HepG2 (cell line): ENCODE results near the gene NDUFS2. TPM values are rescaled to one million over a fixed set of nuclear protein-coding genes. Genes with fewer than 3 reads are reported as not detected.

Experiments
- CENPX ChIP-seq: sonication (generic); formaldehyde crosslinking; IDR thresholded peaks from 2 replicates; pipeline ENCODE4 v1.9.0; 2021; ENCODE audit warnings: mild to moderate bottlenecking, missing genetic modification reagents, moderate library complexity
- EHMT2 ChIP-seq: fragments of 200-600 bp; sonication (generic); IDR thresholded peaks from 2 replicates; pipeline ENCODE4 v1.7.0; 2017; ENCODE audit warnings: antibody characterized with exemption, low read depth, low read length, borderline replicate concordance
- GABPB1 ChIP-seq: IDR thresholded peaks from 2 replicates; pipeline ENCODE4 v1.6.1; 2016; ENCODE audit warnings: mild to moderate bottlenecking, missing genetic modification reagents, moderate library complexity, missing compliant biosample characterization
- GATA4 ChIP-seq: sonication (generic); IDR thresholded peaks from 2 replicates; pipeline ENCODE4 v1.6.1; 2016; ENCODE audit warnings: antibody characterized with exemption, low read depth, borderline replicate concordance
- HDAC6 ChIP-seq: fragments of 200-600 bp; sonication (generic); IDR thresholded peaks from 2 replicates; pipeline ENCODE4 v1.7.0; 2017; ENCODE audit warnings: mild to moderate bottlenecking, antibody characterized with exemption, low read length, low read depth
- KDM2A ChIP-seq: sonication (generic); formaldehyde crosslinking; IDR thresholded peaks from 2 replicates; pipeline ENCODE4 v1.4.0; 2020; ENCODE audit warnings: low read depth, missing genetic modification reagents, borderline replicate concordance
- KDM3A ChIP-seq: IDR thresholded peaks from 2 replicates; pipeline ENCODE4 v1.6.1; 2018; ENCODE audit warnings: low read depth, missing compliant biosample characterization
- KDM6A ChIP-seq: IDR thresholded peaks from 2 replicates; pipeline ENCODE4 v1.6.1; 2016; ENCODE audit warnings: low read depth
- MED1 ChIP-seq: sonication (generic); formaldehyde crosslinking; IDR thresholded peaks from 2 replicates; pipeline ENCODE4 v1.4.0; 2020; ENCODE audit warnings: missing genetic modification reagents
- MXD1 ChIP-seq: sonication (generic); formaldehyde crosslinking; IDR thresholded peaks from 2 replicates; pipeline ENCODE4 v1.4.0; 2020; ENCODE audit warnings: mild to moderate bottlenecking, missing genetic modification reagents
- RARG ChIP-seq: sonication (generic); formaldehyde crosslinking; IDR thresholded peaks from 2 replicates; pipeline ENCODE4 v1.4.0; 2020; ENCODE audit warnings: low read depth, mild to moderate bottlenecking, missing genetic modification reagents
- SAFB2 ChIP-seq: sonication (generic); formaldehyde crosslinking; IDR thresholded peaks from 2 replicates; pipeline ENCODE4 v1.5.1; 2020; ENCODE audit warnings: missing genetic modification reagents, low read depth, mild to moderate bottlenecking, borderline replicate concordance
- SMARCE1 ChIP-seq: fragments of 450-650 bp; IDR thresholded peaks from 2 replicates; pipeline ENCODE4 v1.6.1; 2017; ENCODE audit warnings: borderline replicate concordance
- SNAPC5 ChIP-seq: sonication (generic); formaldehyde crosslinking; IDR thresholded peaks from 2 replicates; pipeline ENCODE4 v1.8.1; 2023; ENCODE audit warnings: mild to moderate bottlenecking, missing genetic modification reagents, borderline replicate concordance
- SSRP1 ChIP-seq: IDR thresholded peaks from 2 replicates; pipeline ENCODE4 v1.6.1; 2016; ENCODE audit warnings: control low read depth
- THAP9 ChIP-seq: sonication (generic); formaldehyde crosslinking; IDR thresholded peaks from 2 replicates; pipeline ENCODE4; 2020; ENCODE audit warnings: missing genetic modification reagents, mild to moderate bottlenecking, borderline replicate concordance
- ZNF124 ChIP-seq: sonication (generic); formaldehyde crosslinking; IDR thresholded peaks from 2 replicates; pipeline ENCODE4 v1.4.0; 2020; ENCODE audit warnings: missing genetic modification reagents
- ZNF33B ChIP-seq: sonication (generic); formaldehyde crosslinking; IDR thresholded peaks from 2 replicates; pipeline ENCODE4 v1.5.1; 2020; ENCODE audit warnings: mild to moderate bottlenecking, missing genetic modification reagents
- ZNF609 ChIP-seq: sonication (generic); formaldehyde crosslinking; IDR thresholded peaks from 2 replicates; pipeline ENCODE4 v1.4.0; 2020; ENCODE audit warnings: mild to moderate bottlenecking, missing genetic modification reagents, borderline replicate concordance
- ZNF737 ChIP-seq: sonication (generic); formaldehyde crosslinking; IDR thresholded peaks from 2 replicates; pipeline ENCODE4 v1.5.0; 2020; ENCODE audit warnings: missing genetic modification reagents, mild to moderate bottlenecking, borderline replicate concordance
- polyA plus RNA-seq, 8 experiments: library from polyadenylated mRNA; depleted of rRNA in 3 of 8; stranded (reverse) in 7 of 8; unstranded in 1 of 8; fragments of >200 nt; fragmentation: Illumina TruSeq in 4 of 8; extraction: Trizol in 4 of 8; gene quantifications; 2 replicates each; pipeline versions ENCODE4 v1.2.1 to v1.2.3, GENCODE V29; 2011 to 2016; ENCODE audit warnings: low read depth in 4 of 8, missing spikeins in 1 of 8, mixed read lengths in 1 of 8; ENCODE audit not compliant: insufficient read depth in 1 of 8
- total RNA-seq, 5 experiments: library from RNA; depleted of rRNA; stranded (reverse); fragments of >200 nt; fragmentation: Illumina TruSeq; extraction: Trizol; gene quantifications; 2 replicates each; pipeline ENCODE4 v1.2.3, GENCODE V29; 2016; ENCODE audit warnings: low read depth in 1 of 5

Gene NDUFS2
- total and polyA plus RNA-seq, 2 of the 13 experiments (the other 11 are each of a cell fraction or from before 2014, with no cell fraction given) = 89.9 to 118 TPM

- peak; percentile 96 for TF ChIP-seq MXD1
- TF ChIP-seq SMARCE1 = no peak
- peak; percentile 72; the same call in 1 of the 2 replicates for TF ChIP-seq ZNF33B (CRISPR knock-in tag)
- no peak for TF ChIP-seq EHMT2
- peak; percentile 73; the same call in 1 of the 2 replicates for TF ChIP-seq RARG
- TF ChIP-seq HDAC6 = no peak
- no peak for TF ChIP-seq SNAPC5 (CRISPR knock-in tag)
- TF ChIP-seq SSRP1 (CRISPR knock-in tag) = 0 out of 2 replicates have a peak, but pooled peaks have one; percentile 55
- TF ChIP-seq MED1 = peak; percentile 66; the same call in 1 of the 2 replicates
- no peak for TF ChIP-seq KDM6A (CRISPR knock-in tag)
- peak; percentile 75; the same call in 1 of the 2 replicates for TF ChIP-seq ZNF737 (CRISPR knock-in tag)
- TF ChIP-seq THAP9 = peak; percentile 72; the same call in 1 of the 2 replicates
- TF ChIP-seq GATA4 = peak; percentile 59; the same call in 1 of the 2 replicates
- TF ChIP-seq ZNF609 (CRISPR knock-in tag) = peak; percentile 42; the same call in 1 of the 2 replicates
- TF ChIP-seq KDM3A (CRISPR knock-in tag) = peak; percentile 68; the same call in 1 of the 2 replicates
- 0 out of 2 replicates have a peak, but pooled peaks have one; percentile 76 for TF ChIP-seq ZNF124
- peak; percentile 87 for TF ChIP-seq KDM2A (CRISPR knock-in tag)
- TF ChIP-seq GABPB1 = peak; percentile 85; the same call in 1 of the 2 replicates
- no peak for TF ChIP-seq CENPX (CRISPR knock-in tag)
- TF ChIP-seq SAFB2 (CRISPR knock-in tag) = peak; percentile 86
These were observed 24.8 kb upstream of the NDUFS2 start, which contains the start of gene B4GALT3 (continued) for GRCh38 chr1:161177112-161177935.
